ENCODE data around the gene NFIB.

The NFIB gene

DNA sequence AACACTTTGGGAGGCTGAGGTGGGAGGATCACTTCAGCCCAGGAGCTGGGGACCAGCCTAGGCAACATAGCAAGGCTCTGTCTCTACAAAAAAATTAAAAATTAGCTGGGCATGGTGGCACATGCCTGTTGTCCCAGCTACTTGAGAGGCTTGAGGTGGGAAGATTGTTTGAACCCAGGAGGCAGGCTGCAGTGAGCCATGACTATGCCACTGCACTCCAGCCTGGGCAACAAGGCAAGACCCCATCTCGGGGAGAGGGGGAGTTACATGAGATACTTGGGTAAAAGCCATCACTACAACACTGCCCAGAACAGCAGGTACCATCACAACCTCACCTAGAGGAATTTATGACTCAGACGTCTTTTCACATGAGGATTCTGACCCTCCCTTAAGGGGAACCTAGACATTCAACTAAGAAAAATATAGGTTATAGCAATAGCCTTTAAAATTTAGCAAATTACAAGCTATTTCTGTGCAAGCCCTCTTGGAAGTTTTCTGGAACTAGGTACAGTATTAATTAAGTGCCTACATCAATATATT, 143.5 kb downstream of the NFIB start:
- no peak overlapping the region for H3K4me3 ChIP-seq (ENCODE audit: low read length)
- DNase-seq (ENCODE audit: low read depth), result no peak
- no peak for TF ChIP-seq CTCF (conservative IDR thresholded peaks at IDR 0.05; ENCODE audit: low read length)

DNA sequence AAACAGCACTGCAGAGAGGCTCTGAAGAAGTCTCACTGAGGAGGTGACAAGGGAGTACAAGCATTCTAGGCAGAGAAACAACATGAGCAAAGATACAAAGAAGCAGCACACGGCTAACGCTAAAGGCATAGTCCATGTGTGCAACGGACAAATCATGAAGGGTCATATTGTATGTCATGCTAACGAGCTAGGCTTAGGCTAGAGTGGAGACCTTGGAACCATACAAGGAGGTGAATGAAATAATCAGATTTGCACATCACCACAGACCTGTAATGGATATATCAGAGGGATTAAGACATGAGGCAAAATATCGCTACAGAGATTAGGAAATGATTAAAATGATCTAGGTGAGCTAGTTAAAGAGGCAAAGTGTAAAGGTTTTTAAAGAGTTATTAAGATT, 145.6 kb downstream of the NFIB start:
- no peak overlapping the region for H3K4me3 ChIP-seq (ENCODE audit: low read length)
- TF ChIP-seq CTCF (conservative IDR thresholded peaks at IDR 0.05; ENCODE audit: low read length), result no peak
- no peak for DNase-seq (ENCODE audit: low read depth)

- no peak overlapping the region for H3K4me3 ChIP-seq (ENCODE audit: low read length)
- TF ChIP-seq CTCF (conservative IDR thresholded peaks at IDR 0.05; ENCODE audit: low read length), result no peak
- DNase-seq (ENCODE audit: low read depth), result no peak
Observed at GRCh38 chr9:14165376-14166035, 148.4 kb downstream of the NFIB start.

DNA sequence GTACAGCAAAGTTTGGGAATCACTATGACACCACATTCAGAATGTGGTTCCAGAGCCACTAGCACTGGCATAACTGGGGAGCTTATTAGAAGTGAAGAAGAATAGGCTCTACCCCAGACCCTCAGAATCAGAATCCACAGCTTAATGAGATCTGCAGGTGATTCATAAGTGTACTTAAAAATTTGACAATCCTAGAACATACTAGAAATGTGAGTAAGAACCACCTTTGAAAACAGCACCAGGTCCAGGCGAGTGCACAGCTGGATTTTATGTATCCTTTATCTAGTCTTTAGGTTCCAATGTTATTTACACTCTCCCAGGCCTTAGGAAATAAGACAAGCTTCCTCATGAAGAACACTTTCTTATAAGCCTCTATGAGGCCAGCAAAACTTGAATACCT, 149.0 kb downstream of the NFIB start:
- DNase-seq (ENCODE audit: low read depth), result no peak
- no peak for TF ChIP-seq CTCF (conservative IDR thresholded peaks at IDR 0.05; ENCODE audit: low read length)
- H3K4me3 ChIP-seq (ENCODE audit: low read length), result no peak overlapping the region

DNA sequence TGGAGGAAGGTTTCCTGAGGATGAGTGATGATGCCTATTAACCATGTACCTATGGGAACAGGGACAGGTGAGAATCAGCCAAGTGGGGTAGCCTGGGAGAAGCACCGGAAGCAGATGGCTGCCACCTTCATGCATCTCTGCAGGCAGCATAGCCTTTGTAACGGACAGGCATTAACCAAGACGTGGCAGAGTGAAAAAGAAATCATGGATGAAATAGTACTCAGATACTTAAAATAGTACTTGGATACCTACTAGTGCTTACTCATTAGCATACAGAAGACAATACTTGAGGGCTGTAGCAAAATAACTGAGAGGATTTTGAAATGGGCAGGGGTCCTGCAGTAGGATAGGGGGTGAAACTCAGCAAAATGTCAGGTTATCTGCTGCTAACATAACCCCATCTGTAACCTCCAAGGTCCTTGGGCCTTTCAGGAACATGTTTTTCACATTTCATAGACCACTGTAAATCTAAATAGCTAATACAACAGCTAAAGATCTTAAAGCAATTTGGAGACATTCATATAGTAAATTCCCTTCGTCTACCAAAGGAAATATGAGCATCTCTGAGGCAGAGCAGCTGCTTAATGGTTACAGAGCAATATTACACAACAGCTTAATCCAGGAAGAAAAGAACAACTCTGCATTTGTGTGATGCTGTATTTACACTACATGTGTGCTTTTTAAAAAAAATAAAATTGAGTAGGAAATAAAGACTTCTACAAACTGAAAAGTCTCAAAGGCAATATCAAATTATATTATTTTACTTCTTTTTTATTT, 154.3 kb downstream of the NFIB start:
- no peak overlapping the region for H3K4me3 ChIP-seq (ENCODE audit: low read length)
- no peak for TF ChIP-seq CTCF (conservative IDR thresholded peaks at IDR 0.05; ENCODE audit: low read length)
- DNase-seq (ENCODE audit: low read depth), result no peak

DNA sequence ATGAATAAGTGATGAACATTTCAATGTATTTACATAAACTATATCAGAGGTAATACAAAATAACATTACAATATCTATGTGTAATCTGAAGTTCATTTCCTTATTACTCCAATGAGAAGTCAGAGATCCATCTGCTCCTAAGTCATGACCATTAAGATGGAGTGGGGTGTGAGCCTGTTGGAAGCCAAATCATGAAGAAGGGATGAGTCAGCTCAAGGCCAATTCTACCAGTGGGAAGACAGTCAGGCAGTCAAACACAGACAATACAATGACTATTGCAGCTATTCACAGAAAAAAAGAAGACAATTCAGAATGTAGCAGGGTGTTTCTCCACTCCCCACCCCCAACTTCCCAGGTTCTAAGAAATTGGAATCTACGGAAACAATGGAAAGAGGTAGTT, 155.0 kb downstream of the NFIB start:
- peak; percentile 6 for DNase-seq (ENCODE audit: low read depth)
- H3K4me3 ChIP-seq (ENCODE audit: low read length), result no peak overlapping the region
- TF ChIP-seq CTCF (conservative IDR thresholded peaks at IDR 0.05; ENCODE audit: low read length), result no peak
